ENCODE data around the gene GPD2.

DNA sequence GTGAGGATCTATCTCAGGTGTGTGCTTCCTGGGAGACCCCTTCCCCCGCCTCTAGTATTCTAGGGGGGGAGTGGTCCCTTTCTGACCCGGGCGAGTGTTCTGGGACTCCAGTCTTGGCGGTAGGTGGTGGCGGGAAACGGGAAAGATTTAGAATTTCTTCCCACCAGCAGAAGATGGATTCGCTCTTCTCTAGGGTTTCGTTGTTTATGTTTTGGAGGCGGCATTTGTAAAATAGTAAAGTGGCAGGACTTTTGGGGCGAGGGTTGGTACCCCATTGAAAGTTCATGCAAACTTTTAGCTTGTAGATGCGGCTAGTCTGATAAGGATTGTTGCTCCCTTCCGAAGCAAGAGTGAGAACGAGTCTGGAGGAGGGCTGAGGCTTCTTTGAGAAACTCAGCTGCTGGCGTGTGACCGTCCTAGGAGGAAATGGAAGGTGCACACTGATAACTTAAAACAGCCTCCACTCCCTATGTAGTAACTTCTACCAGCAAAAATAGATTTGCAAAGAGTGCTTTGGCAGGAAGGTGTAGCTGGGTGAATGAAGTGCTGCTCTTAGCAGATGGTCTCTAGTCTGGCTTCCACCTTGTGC, 412 bp downstream of the GPD2 start:
- TF ChIP-seq GATA2 (IDR thresholded peaks at IDR 0.05; ENCODE audit: low read depth, low read length) (no peak), GATA3 (IDR thresholded peaks at IDR 0.05; ENCODE audit: low read depth, low read length) (no peak)

Data from SH-SY5Y (cell line).